H54 (cell line): ENCODE results near the gene PLEKHG1.

Experiments used
- DNase-seq: peaks from one replicate; pipeline ENCODE4 v3.0.0; 2011; ENCODE audit warnings: low spot score, mixed read lengths; ENCODE audit not compliant: insufficient read length
- FAIRE-seq: peaks from 3 replicates; lab custom pipeline; 2011; peaks lifted over from hg19 to GRCh38; lab: Jason Lieb, UNC
- POLR2A ChIP-seq: IDR thresholded peaks from 2 replicates; pipeline ENCODE4 v1.6.1; 2011; ENCODE audit warnings: low read depth, mild to moderate bottlenecking, low read length

The PLEKHG1 gene

GRCh38 chr6:150620244-150620643 is 20.6 kb downstream of the PLEKHG1 start:
- TF ChIP-seq POLR2A, result no peak
- no peak for FAIRE-seq
- DNase-seq, result no peak

GRCh38 chr6:150620763-150621162 is 21.1 kb downstream of the PLEKHG1 start:
- FAIRE-seq, result no peak
- no peak for TF ChIP-seq POLR2A
- DNase-seq, result no peak

DNA sequence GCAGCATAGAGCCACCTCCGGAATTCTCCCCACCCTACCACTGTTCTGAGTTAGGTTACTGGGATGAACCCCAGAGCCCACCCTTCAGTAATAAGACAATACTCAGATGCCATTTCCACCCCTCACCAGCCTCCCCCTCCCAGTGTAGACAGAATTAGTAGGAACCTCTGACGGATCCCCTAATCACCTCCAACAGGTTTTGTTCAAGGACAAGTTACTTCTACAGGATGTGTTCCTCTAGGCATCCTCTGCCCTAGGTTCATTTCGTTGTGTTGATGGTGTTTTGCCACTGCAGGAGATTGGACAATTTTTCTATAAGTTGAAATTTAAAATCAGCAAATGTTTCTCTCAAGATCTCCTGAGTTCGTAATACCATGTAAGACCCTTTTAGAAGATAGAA is 22.8 kb downstream of the PLEKHG1 start:
- no peak for TF ChIP-seq POLR2A
- DNase-seq (no peak), FAIRE-seq (no peak)

- TF ChIP-seq POLR2A, result no peak
- FAIRE-seq (no peak), DNase-seq (no peak)
These were observed 23.5 kb downstream of the PLEKHG1 start for GRCh38 chr6:150622941-150623874.

DNA sequence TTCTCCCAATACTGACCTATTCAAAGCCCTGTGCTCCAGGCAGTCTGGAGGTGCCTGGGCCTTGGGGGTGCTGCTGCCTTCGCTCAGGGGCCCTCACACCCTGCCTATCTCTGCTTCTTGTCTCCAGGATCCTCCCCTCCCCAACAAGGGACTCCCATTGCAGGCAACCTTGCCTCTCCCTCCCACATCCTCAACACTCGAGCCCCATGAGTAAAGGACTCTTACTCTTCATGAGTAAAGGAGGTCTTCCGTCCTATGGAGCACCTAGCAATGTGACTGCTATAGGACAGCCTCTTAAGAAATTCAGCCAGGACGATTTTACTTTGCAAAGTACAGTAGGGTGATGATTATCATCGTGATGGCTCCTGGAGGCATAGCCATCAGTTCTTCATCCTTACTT is 24.5 kb downstream of the PLEKHG1 start:
- TF ChIP-seq POLR2A, result no peak
- no peak for FAIRE-seq
- no peak for DNase-seq

DNA sequence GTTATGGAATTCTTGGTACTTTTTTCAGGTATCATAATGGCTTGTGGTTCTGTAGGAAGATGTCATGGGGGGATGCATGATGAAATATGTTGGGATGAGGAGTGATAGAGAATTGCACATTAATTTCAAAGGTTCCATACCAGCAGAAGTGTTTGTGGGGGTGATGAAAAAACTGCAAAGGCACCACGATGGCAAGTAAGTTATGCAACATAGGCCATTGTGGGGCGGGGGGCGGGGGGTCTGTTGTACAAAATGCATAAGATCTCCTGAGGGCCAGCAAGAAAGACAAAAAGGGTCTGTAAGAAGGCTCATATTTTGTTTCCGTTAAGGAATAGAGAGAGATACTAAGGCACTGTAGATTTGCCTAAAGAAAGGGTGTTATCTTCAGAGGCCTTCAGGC is 26.2 kb downstream of the PLEKHG1 start:
- FAIRE-seq (no peak), DNase-seq (no peak)
- no peak for TF ChIP-seq POLR2A

DNA sequence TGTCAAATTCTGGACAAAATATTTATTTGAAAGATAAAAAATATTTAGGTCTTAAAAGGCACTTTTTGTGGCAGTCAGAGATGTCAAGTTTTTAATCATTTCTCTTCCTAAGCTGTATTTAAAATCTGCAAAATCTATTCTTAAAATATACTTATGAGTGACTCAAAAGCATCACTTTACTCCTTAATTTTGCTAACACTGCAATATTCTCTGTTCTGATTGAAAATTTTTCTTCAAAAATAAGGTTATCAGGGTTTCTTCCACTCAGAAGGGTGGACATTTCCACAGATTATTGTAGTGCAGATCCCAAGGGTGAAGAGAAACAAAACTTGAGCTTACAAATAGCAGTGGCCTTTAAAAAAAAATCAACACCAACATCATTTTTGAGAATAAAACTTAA is 27.5 kb downstream of the PLEKHG1 start:
- no peak for DNase-seq
- no peak for FAIRE-seq
- TF ChIP-seq POLR2A, result no peak

DNA sequence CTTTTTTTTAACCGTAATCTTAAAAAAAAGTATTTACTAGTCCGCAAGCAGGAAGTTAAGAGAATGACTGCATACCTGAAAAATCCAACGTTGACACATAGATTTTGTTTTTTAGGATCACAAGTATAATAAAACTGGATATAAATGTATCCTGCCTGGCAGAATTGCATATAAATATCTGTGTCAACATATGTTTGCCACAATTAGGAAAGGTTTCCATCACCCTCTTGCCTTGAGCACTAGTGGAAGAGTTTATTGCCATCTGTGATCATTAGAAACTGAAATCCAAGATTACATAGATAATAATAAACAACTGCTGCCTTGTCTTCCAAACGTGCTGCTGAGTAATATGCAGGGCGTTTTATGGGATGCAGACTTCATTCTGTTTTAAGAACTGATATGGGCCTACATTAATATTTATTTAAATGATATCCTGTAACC is 27.9 kb downstream of the PLEKHG1 start:
- no peak for FAIRE-seq
- TF ChIP-seq POLR2A, result no peak
- no peak for DNase-seq

GRCh38 chr6:150628908-150629307 is 29.2 kb downstream of the PLEKHG1 start:
- no peak for TF ChIP-seq POLR2A
- DNase-seq (no peak), FAIRE-seq (no peak)

- no peak for FAIRE-seq
These were observed 31.7 kb downstream of the PLEKHG1 start for GRCh38 chr6:150631283-150631983.

DNA sequence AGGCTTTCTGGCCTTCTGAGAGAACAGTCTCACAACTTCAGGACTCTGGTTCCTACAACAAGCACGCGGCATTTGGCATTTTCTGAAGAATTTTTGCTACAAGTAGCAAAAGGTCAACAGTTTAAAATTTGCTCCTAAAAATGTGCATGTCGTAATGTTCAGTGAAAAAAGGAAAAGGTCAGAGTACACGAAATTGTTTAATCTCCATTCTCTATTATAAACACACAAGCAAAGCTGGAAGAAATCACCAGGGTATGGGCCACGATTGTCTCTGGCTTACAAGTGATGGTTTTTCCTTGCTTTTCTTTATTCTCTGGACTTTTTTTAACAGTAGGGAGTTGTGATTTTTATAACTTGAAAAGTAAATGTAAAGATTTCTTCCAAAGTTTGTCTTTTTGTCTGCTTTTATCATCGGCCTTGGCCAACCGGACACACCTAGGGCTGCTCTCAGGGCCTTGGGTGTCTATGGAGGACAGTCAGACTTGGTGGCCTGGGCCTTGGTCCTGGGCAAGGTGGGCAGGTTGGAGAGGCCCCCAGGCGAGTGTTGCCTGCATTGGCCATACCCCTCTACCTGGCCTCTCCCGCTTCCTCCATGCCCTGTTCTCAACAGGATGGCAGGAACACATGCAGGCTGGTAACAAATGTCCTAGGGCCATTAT is 32.4 kb downstream of the PLEKHG1 start:
- FAIRE-seq (no peak), DNase-seq (no peak)
- no peak for TF ChIP-seq POLR2A

More at GRCh38 chr6:150631283-150631983, 31.7 kb downstream of the PLEKHG1 start:
- no peak for DNase-seq
- TF ChIP-seq POLR2A, result no peak

DNA sequence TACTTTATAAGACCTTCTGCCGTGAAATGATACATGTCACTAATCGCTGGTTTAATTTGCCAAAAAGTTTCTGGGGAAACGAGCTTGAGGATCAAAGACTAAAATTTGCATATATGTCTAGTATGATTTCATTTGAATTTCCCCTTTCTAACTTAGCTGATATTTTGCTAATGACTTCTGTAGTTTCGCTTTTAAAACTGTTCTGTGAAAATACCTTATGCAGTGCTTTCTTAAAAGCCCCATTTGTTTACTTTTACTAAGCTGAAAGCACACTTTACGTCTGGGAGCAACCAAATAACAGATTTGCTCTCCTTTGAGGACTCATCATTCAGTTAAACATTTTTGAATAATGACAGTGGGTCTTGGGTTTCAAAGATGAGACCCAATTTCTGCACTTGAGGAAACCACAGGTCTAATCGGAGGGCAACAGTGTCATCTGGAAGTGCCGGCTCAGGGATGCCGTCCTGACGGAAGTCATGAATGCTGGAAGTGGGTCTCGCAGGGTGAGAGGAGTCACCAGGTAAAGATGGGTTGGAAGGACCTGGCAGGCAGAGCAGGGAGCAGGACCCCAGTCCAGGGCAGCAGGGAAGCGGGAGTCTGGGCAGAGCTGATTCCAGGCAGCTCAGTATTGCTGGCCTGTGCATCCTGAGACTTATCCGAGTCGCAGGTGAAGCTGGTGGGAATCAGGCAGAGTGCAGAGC is 33.2 kb downstream of the PLEKHG1 start:
- no peak for FAIRE-seq
- DNase-seq, result no peak
- no peak for TF ChIP-seq POLR2A

DNA sequence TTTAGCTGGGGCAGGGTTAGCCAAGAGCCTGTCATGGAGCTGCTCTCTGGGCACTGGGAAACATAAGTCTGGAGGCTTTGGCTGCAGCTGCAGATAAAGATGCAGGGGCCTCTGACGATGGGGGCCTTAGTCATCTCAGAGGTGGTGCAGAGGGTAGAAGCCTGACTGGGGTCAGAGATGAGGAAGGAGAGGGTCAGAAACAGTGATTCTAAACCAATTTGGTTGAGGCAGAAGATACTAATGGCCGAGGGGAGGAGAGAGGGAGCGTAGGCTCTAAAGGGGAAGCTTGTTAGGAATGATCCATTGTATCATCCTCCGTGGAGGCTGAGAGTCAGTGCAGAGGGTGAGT is 33.8 kb downstream of the PLEKHG1 start:
- TF ChIP-seq POLR2A, result no peak
- FAIRE-seq (no peak), DNase-seq (no peak)
